Measurements from ENCODE around the gene KCTD1. TPM values are rescaled to one million over a fixed set of nuclear protein-coding genes. Genes with fewer than 3 reads are reported as not detected.

The KCTD1 gene
- total and polyA plus RNA-seq, 2 donors (not counting 1 experiment from before 2014, with no cell fraction given): 4.2 to 8.4 TPM

DNA sequence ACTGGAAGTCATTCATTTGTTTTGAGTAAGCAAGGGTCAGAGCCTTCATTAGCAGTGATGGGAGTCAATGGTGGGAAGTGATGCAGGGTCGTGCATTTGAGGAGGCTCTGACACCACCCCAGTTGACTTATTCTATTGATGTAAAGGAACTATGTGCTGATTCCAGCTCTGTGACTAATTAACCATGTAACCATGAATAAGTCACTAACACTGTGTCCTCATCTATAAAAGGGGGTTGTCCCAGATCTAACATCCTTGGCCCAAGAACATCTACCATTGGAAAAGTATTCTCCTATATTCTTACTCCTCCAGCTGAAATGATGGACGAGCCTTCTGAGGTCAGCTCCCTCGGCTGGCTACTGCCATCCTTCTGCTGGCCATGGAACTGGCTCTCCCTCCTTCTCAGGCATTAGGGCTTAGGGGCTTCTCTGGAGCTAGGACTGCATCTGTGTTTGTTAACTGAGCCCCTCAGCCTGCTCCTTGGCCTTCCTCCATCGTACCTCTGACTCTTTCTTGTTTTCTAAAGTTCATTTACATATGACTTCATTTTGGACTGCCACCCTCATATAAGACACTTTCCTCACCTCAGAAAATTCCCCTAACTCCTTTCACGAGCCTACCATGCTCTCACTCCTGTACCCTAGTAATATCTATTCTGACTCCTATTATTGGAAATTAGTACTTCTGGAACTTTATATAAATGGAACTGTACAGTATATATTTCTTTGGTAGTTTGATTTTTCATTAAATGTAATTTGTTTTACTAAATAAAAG lies 115.5 kb downstream of the KCTD1 start:
- no peak overlapping the region for H3K9ac ChIP-seq (ENCODE audit: insufficient read depth, low read length)
- H3K27ac ChIP-seq (ENCODE audit: insufficient read depth, low read length): no peak overlapping the region
- no peak for DNase-seq (ENCODE audit: low read depth in 2 of 2)
- H2AFZ ChIP-seq (ENCODE audit: low read length): no peak overlapping the region
- H3K79me2 ChIP-seq (ENCODE audit: control insufficient read depth, insufficient read depth, low read length): no peaks in the 10 kb centered on the region
- H4K20me1 ChIP-seq (ENCODE audit: control insufficient read depth, extremely low read depth, insufficient read depth, low read length): no peaks in the 10 kb centered on the region
- H3K4me3 ChIP-seq (replicated peaks in 1 of 4; ENCODE audit: control extremely low read depth in 1 of 4, insufficient read depth in 1 of 4, low read depth in 3 of 4, low read length in 4 of 4): no peak overlapping the region
- no peaks in the 10 kb centered on the region for H3K27me3 ChIP-seq (ENCODE audit: control insufficient read depth, insufficient read depth, low read length)
- no peaks in the 10 kb centered on the region for H3K4me1 ChIP-seq (ENCODE audit: control insufficient read depth, extremely low read depth, insufficient read depth, low read length)
- TF ChIP-seq EZH2 (IDR thresholded peaks at IDR 0.05; ENCODE audit: low read length, missing control alignments): no peak
- TF ChIP-seq CTCF (conservative IDR thresholded peaks at IDR 0.05 in 1 of 2, IDR thresholded peaks at IDR 0.05 in 1 of 2; ENCODE audit: low read depth in 1 of 2, low read length in 2 of 2): no peak
- no peak overlapping the region for H3K4me2 ChIP-seq (ENCODE audit: extremely low read depth, insufficient read depth, low read length)
- H3K9me3 ChIP-seq (ENCODE audit: control insufficient read depth, insufficient read depth, low read depth, low read length): no peaks in the 10 kb centered on the region
- H3K36me3 ChIP-seq (ENCODE audit: control insufficient read depth, insufficient read depth, low read length): no peaks in the 10 kb centered on the region

GRCh38 chr18:26429535-26430226 lies 118.7 kb downstream of the KCTD1 start:
- H2AFZ ChIP-seq (ENCODE audit: low read length): no peak overlapping the region
- H3K9me3 ChIP-seq (ENCODE audit: control insufficient read depth, insufficient read depth, low read depth, low read length): no peaks in the 10 kb centered on the region
- H3K27ac ChIP-seq (ENCODE audit: insufficient read depth, low read length): no peak overlapping the region
- peak; percentile 85 to 86 for DNase-seq (ENCODE audit: low read depth in 2 of 2)
- H3K4me2 ChIP-seq (ENCODE audit: extremely low read depth, insufficient read depth, low read length): no peak overlapping the region
- no peaks in the 10 kb centered on the region for H3K36me3 ChIP-seq (ENCODE audit: control insufficient read depth, insufficient read depth, low read length)
- no peak overlapping the region for H3K4me3 ChIP-seq (replicated peaks in 1 of 4; ENCODE audit: control extremely low read depth in 1 of 4, insufficient read depth in 1 of 4, low read depth in 3 of 4, low read length in 4 of 4)
- no peak for TF ChIP-seq CTCF (conservative IDR thresholded peaks at IDR 0.05 in 1 of 2, IDR thresholded peaks at IDR 0.05 in 1 of 2; ENCODE audit: low read depth in 1 of 2, low read length in 2 of 2)
- no peak for TF ChIP-seq EZH2 (IDR thresholded peaks at IDR 0.05; ENCODE audit: low read length, missing control alignments)
- H3K4me1 ChIP-seq (ENCODE audit: control insufficient read depth, extremely low read depth, insufficient read depth, low read length): no peaks in the 10 kb centered on the region
- H3K27me3 ChIP-seq (ENCODE audit: control insufficient read depth, insufficient read depth, low read length): no peaks in the 10 kb centered on the region
- H3K9ac ChIP-seq (ENCODE audit: insufficient read depth, low read length): no peak overlapping the region
- H3K79me2 ChIP-seq (ENCODE audit: control insufficient read depth, insufficient read depth, low read length): no peaks in the 10 kb centered on the region
- H4K20me1 ChIP-seq (ENCODE audit: control insufficient read depth, extremely low read depth, insufficient read depth, low read length): no peaks in the 10 kb centered on the region

DNA sequence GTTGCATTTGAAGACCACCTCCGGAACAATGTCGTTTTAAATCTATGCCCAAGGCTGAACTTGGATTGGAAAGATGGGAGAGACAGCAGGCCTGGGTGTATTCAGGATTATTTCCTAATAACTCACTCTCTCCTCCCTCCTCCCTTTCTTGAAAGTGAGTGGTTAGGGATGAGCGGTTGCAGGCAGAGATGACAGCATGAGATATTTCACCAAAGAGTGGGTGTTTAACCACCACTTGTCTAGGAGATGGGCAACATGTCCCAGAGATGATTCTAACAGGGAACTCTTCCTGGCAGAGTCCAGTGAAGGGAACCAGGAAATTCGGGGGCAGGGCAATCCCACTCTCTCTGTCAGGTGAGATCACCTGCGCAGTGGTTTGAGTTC lies 123.2 kb downstream of the KCTD1 start:
- Histone ChIP-seq H3K4me2 (ENCODE audit: extremely low read depth, insufficient read depth, low read length) (no peak overlapping the region), H3K4me3 (replicated peaks in 1 of 4; ENCODE audit: control extremely low read depth in 1 of 4, insufficient read depth in 1 of 4, low read depth in 3 of 4, low read length in 4 of 4) (no peak overlapping the region), H3K9me3 (ENCODE audit: control insufficient read depth, insufficient read depth, low read depth, low read length) (no peaks in the 10 kb centered on the region), H3K9ac (ENCODE audit: insufficient read depth, low read length) (no peak overlapping the region), H3K79me2 (ENCODE audit: control insufficient read depth, insufficient read depth, low read length) (no peaks in the 10 kb centered on the region), H3K36me3 (ENCODE audit: control insufficient read depth, insufficient read depth, low read length) (no peaks in the 10 kb centered on the region), H3K27me3 (ENCODE audit: control insufficient read depth, insufficient read depth, low read length) (no peaks in the 10 kb centered on the region), H3K27ac (ENCODE audit: insufficient read depth, low read length) (no peak overlapping the region), H2AFZ (ENCODE audit: low read length) (no peak overlapping the region), H4K20me1 (ENCODE audit: control insufficient read depth, extremely low read depth, insufficient read depth, low read length) (no peaks in the 10 kb centered on the region), H3K4me1 (ENCODE audit: control insufficient read depth, extremely low read depth, insufficient read depth, low read length) (no peaks in the 10 kb centered on the region)
- TF ChIP-seq CTCF (conservative IDR thresholded peaks at IDR 0.05 in 1 of 2, IDR thresholded peaks at IDR 0.05 in 1 of 2; ENCODE audit: low read depth in 1 of 2, low read length in 2 of 2): no peak
- TF ChIP-seq EZH2 (IDR thresholded peaks at IDR 0.05; ENCODE audit: low read length, missing control alignments): no peak
- peak in 1 of 2 donors; percentile 33 for DNase-seq (ENCODE audit: low read depth in 2 of 2)

Measured in fibroblast of lung (primary cell).